ENCODE data around the gene BTNL2.
A peak's percentile ranks its signal among the peaks of the same experiment; 100 is the strongest.

The BTNL2 gene

DNA sequence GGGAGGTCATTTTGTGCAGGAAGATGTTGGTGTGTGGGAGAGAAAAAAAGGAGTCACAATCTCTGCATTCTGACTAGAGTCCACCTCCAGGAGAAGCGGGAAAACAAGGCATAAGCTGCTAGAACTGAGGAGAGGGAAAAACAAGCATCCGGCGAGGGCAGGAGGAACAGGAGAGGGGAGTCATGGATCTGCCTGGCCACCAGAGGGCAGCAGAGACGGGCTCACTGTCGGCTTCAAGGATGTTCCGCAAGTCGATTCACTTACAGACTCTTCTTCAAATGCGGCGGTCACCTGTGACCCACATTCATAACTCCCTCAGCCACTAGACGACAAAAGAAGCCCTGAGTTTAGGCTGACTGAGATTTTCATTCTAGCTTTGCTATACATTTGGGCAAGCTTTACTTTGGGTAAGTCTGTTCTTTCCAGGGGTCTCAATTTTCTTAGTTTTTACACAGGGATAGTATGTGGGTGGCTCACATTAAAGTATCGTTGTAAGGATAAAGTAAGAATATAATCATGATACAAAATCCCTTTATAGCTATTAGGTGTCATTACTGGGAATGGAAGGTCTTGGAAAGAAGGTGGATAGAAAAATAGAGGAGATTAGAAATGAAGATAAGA lies 6.6 kb upstream of the BTNL2 start:
- peak; percentile 82 for DNase-seq

DNA sequence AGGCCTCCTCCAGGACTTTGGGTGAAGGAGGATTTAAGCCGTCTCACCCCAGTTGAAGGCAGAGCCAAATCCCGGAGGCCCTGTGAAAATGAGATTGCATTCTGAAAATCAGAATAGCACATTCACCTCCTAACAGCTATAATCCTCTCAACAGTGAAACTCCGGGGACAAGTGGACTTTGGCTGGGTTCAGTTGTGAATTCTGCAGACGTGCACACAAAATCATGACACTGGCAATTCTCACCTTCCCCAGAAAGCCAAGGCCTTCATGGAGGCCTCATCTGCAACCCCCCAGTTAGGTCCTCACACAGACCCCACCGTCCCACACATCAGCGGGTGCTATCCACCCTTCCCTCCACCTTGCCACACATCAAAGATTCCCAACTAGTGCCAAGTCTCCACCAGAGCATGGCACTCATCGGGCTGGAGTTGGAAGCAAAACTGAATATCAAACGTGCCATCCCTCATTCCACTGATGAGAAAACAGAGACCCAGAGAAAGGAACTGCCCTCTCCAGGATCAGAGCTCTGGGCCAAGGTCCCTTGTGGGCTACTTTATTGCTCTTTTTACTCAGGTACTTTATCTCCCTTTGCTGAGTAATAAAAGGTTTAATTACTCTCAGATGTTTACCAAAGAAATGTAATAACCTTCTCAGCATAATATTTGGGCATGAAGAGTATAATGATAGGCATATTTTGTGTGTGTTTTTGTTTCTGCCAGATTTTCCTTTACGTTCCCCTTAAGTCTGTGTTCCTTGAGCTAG lies 4.8 kb upstream of the BTNL2 start:
- DNase-seq, result no peak

DNA sequence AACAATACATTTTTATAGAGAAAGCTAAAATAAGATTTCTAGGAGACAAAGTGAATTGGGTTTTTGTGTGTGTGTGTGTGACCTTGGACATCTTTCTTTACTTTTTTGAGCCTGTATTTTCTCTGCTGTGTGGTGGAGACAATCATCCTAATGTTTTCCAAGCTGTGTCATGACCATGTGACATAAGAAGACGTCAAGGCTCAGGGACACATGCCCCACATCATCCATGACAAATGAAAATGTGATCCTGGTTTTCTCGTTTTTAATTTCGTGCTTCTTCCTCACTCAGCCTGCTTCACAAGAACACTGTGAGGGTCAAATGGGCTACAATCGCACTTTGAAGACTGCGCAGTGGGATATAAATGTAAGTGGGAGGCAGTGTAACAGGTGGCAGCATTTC lies 3.9 kb upstream of the BTNL2 start:
- DNase-seq, result no peak

DNA sequence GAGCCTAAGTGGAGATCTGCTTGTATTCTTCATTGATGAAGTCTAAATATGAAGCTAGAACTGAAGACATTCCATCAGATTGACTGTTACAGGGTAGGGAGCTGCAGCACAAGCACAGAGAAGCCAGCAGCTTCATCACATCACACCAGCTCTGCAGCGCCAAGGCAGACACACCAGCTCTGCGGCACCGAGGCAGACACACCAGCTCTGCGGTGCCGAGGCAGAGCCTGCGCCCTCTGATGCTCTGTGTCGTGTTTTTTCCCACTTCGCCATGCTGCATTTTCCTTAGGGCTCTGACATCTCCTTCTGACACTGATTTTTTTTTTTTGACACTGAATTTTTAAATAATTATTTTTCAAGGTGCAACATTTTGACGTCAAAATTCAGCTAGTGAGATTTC lies 784 bp downstream of the BTNL2 start:
- DNase-seq, result no peak

DNA sequence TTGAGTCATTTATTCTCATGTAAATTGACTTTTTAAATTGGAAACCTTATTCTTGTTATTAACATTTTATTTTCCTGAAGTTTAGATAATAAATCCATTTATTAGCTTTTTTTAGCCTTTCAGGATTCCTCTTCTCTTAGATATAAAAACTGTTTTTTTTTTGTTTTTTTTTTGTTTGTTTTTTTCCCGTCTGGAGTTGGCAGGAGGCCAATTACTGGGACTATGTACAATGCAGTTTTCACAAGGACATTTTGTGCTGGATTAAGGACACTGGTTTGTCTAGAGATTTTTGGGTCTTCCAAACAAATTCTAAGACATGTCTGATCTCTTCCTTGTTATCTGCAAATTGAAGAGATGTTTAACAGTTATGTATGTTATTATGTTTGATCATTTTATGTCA lies 1.3 kb downstream of the BTNL2 start:
- DNase-seq, result no peak

DNA sequence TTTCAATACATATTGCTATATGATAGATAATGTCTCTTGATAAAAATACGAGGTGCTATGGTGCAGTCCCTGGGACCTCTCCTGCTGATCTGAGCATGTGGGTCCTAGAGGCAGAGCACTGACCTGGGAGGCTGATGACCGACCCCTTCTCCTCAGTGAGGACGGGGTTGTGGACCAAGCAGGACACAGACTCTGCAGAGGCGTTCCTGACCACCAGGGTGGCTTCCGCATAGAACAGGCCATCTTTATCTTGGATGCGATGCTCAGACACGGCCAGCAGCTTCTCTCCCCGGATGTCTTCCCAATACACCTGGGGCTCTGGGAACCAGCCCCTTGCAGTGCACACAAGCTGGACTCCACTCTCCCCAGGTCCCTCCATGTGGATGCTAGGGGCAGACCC lies 4.2 kb downstream of the BTNL2 start:
- no peak for DNase-seq

DNA sequence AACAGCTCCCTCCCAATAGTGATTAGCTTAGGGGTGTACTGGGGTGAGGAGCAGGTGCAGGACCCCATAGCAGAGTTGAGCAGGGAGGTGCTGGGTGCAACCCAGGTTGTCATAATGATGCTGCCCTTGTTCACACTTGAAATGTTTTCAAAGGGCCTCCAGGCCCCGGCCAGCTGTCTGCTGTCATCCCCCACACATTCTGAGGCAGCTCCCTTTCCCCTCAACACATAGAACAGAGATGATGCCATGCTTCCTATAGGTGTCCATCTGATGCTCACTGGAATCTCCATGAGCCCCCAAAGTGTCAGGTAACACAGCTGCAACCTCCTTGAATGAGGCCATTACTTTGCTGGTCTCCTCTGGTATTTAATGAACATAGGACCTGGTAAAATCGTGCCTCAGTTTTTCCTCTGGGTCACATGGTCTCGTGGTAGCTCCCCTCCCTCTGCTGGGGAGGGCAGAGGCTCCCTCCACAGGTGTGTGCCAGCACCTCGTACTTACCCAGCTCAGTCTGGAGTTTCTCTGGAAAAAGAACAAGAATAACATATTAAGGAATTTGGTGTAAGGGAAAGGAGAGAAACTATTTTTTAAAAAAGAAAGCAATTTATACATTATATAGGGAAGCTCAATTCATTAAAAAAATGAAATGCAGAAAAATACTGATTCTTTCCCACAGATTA lies 5.6 kb downstream of the BTNL2 start:
- no peak for DNase-seq

DNA sequence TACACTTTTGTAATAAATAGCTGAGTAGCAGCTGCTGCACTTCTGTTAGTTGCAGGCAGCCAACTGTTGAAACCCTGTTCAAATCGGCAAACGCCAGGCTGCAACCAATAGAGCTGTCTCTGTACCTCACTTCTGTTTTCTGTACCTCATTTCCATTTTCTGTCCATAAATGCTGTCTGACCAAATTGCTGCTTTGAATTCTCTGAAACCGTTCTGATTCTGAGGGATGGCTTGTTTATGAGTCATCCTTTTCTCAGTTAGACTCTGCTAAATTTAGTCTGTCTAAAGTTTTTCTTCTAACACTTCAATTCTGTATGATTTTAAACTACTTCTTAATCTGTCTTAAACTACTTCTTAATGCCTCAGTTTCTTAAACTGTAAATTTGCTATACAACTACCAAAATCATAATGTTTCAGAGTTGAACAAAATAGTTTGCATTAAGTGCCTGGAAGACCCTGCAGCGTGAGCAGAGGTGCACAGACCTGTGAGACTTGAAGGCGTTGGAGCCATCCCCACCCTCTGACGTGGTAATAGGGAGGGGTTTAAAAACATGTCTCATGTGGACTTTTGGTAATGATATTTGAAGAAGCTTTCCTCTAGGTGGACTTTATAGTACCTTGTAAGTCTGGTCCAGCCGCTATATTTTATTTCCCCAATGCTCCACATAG lies 9.6 kb downstream of the BTNL2 start:
- DNase-seq, result no peak

DNA sequence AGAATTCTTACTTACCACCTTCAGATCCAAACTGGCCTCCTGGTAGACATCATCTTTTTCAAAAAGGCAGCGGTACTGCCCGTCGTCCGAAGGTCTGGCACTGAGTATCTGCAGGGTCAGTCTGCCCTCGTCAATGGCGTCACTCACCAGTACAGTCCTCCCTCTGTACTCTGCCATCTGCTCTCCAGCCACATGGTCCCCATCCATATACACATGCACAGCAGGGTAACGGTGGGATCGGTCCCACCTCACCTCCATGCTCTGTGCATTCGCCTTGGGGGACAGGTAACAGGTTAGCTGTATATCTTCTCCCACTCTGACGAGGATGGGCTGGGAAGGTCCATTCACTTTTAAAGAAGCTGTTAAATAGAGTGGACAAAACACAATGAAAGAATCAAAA lies 11.0 kb downstream of the BTNL2 start:
- DNase-seq, result no peak

DNA sequence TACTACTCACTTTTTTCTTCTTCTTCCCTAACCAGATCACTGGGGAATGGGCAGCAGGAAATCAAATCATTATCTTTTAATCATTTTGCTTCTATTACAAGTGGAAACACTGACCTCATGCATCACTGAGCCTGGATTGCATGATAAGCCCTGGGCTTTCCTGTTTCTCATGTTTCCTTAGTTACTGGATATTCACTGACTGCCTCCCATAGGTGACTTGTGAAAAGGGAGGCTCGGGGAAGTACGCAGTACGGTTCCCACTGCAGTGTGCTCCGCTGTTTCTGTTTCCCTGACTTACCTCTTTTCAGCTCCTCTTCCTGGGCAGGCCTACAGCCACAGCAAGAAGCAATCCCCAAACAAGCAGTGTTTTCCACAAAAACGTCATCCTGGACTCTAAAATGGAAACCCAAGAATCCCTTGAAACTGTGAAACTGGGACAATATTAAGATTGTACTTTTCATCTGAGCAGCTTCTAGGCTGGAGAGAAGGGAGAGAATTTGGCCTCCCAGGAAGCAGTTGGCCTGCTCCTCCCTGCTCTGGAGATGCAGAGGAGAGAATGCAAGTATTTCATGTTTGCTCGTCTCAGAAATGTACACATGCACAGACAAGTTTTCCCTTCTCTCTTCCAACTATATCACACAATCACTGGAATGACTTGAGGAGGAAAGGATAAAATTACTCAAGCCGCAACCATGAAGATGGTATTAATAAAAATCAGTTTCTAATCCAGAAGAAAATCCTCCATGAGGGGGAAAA lies 13.1 kb downstream of the BTNL2 start:
- peak; percentile 45 for DNase-seq

DNA sequence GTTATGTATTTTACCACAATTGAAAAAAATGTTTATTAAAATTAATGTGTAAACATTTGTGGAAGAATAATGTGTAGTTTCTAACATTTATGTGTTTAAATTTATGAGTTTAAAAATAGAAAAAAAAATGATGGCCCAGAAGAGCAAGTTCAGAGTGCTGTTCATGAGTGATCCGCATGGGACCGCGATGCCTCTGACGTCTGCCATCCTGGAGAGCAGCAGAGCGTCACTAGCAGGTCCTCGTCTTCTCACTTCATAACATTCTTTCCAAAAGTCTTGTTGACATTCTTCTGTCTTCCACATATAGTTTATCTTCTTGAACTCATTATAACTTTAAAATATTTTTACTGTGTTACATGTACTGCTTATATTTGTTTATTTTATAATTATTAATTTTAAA lies 15.5 kb downstream of the BTNL2 start:
- no peak for DNase-seq

DNA sequence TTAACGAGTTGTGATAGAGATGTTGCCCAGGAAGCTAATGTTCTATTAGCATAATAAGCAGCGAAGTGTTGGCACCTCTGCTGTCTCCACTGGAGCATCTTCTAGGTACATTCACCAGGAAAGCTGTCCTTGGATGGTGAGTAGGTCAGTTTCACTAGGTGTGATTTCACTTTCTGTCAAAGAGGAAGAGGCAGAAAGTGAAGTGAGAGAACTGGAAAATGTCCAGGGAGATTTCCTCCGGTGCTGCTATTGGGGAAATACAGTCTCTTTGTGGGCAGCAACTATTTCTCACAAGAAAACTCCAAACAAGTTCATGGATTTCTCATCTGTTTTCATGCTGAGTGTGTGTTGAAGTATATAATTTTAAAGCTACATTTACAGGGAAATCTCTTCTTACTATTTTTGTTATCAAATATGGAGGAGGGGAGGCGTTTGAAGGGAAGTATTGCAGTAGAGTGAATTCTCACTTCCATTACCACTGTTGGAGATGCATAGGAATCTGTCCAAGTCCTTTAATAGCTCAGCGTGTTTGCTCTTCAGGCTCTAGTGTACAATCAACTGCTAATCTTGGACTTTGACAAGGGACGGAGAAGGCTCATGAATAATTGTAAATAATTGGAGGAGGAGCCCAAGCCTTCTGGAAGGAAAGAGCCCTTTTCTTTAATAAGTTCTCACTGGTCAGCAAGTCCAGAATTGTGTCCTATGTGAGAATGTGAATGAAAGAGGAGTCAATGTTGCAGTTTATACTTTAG lies 19.2 kb downstream of the BTNL2 start:
- DNase-seq, result no peak

DNA sequence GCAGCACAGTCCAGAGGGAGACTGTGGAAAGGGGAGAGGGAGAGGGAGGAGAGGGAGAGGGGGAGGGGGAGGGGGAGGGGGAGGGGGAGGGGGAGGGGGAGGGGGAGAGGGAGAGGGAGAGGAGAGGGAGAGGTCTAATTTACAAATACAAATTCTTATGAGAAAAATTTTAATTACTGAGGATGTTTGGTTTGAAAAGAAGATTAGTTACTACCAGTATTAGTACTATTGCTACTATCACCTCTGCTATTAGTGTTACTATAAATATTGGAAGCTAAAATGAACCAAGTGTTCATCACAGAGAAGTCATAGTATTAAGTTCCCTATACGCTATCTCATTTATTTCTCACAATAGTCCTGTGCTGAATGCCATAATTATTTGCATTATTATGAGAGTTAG lies 20.9 kb downstream of the BTNL2 start:
- DNase-seq, result no peak

DNA sequence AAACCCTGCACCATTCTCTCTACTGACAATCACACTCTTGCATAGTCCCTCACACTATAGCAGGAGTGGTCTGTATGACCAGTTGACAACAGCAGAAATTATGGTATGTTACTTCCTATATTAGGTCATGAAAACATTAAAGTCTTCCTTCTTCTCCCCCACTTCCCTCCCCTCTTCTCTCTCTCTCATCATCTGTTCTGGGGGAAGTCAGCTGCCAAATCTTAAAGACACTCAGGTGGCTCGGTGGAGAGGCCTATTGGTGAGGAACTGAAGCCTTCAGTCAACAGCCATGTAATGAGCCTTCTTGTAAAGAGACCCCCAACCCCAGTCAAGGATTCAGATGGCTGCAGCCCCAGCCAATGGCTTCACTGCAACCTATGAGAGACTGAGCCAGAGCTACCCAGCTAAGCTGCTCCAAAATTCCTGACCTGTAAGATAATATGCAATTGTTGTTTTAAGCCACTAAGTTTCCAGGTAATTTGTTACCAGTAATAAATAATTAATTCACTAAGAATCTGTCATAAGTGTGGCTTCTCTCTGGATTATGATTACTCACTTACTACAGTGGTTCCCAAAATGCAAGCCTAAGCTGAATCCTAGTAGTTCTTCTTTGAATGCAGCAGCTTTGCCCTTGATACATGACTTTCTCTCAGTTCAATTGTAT lies 24.1 kb downstream of the BTNL2 start:
- no peak for DNase-seq

DNA sequence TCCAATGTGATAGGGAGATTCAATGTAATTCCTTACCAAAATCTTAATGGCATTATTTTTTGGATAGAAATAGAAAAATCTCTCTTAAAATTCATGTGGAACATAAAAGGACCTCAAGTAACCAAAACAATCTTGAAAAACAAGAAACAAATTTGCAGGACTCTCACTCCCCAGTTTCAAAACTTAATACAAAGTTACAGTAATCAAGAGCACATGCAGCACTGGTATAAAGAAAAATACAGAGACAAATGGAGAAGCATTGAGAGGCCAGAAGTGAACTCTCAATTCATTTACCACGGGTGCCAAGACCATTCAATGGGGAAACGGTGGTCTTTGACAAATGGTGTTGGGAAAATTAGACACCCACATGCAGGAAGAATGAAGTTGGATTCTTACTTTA lies 27.4 kb downstream of the BTNL2 start:
- DNase-seq, result no peak

DNA sequence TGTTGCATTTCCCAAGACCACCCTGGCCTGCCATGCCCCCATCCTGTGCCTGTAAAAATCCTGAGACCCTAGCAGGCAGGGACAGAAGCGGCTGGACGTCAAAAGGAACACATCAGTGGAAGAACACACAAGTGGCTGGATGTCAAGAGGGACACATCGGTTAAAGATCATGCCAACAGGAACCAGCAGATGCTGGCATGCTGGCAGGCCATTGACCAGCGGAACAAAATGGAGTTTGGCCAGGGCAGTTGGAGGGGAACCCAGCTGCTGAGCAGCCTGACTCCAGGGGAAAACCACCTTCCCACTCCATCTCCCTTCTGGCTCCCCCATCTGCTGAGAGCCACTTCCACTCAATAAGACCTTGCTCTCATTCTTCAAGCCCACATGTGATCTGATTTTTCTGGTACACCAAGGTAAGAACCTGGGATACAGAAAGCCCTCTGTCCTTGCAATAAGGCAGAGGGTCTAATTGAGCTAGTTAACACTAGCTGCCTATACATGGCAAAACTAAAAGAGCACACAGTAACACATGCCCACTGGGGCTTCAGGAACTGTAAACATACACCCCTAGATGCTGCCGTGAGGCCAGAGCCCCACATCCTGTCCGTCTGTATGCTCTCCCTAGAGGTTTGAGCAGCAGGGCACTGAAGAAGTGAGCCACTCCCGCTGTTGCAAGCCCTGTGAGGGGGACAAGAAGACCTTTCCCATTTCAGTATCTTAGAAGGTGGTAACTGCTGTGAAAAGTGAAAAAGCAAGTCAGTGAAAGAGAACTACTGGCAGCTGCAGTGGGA lies 31.0 kb downstream of the BTNL2 start:
- DNase-seq, result no peak

DNA sequence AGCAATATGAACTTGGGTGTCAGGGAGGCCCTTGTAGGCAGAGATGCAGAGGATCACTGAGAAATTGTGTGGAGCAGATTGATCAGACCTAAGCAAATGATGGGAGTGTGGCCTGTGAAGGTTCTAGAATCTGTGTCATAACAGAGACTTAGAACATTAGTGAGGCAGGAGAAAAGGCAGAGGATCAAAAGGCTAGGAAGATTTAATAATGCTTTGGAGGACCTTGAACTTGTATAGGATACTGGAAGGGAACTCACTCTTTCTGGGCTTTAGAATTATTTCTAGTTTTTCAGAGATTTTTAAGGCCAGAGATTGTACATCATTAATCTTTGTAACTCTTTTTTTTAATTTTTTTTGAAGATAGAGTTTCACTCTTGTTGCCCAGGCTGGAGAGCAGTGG lies 35.2 kb downstream of the BTNL2 start, which contains the start of gene TSBP1:
TSBP1 (minus strand) TSS at position 101 of the 400 bp plus-strand sequence. CDS start 197 bp downstream, outside the sequence.
- DNase-seq, result no peak

DNA sequence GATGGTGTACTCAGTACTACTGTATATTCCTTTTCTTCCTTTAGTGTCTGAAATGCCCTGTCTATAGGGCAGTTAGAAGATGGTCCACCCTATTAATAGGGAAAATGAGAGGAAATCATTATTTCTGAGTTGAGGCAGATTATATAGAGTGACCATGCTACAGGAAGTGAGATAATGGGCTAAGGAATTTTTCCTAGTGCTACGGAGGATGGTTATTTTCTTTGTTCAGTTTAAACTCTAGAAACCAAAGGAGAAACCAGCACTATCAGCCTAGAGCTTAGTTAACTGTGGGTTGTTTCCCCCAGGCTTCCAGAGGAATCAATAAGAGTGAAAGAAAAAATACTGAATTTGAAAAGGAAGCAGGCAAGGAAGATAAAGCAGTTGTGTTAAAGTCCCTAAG lies 35.8 kb downstream of the BTNL2 start:
- DNase-seq, result no peak

DNA sequence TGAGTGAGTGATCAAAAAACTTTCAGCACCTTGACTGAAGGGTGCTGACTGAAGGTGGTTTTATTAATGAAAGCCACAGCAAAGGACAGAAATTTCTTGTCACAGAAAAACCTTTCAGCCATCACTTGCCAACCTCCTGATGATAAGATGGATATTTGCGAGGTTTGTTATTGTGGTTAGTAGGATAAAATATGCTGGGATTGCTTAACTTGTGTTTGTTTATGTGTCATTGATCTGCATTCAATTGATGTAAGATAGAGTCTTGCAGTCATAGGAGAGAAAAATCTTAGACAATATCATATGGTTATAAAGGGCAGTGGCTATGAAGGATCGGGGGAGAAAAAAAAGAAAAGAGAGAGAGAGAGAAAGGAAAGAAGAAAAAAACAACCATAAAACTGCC lies 36.5 kb downstream of the BTNL2 start:
- DNase-seq, result no peak

DNA sequence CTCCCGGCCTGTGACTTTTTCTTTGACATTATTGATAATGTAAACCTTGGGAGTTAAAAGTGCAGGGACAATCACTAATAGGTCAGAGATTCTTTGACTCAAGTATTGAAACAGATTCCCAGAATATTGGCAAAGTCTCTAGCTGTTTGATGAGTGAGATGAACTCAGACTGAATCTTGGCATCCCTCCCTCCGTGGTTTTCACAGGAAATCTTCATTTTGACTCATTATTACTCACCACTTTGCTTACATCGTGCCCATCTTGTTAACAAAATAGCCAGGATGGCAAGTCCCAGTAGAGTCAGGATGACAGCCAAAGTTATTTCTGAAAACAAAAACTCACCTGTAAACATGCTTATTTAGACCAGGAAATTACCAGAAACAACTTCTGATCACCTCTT lies 37.3 kb downstream of the BTNL2 start:
- no peak for DNase-seq

DNA sequence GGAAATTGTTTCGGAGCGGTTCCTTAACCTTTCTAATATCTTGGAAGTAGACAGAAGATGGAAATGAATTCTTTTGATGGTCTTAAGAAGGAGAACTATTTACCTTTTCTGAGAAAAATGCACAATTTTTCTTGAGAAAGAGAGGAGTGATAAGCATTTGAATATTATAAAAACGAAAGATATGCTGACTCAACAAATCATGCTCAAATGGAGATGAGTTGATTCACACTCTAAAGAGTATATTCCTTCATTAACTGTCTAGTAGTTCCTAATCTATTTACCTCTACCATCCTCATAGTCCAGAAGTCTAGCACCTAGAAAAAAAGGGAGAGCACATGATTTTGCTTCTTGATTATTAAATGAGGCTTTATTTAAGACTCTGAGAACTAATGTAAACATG lies 39.3 kb downstream of the BTNL2 start:
- DNase-seq, result no peak
